GM18526 (cell line): ENCODE measurements around the gene NOL4L.

Experiments used
- POLR2A ChIP-seq: IDR thresholded peaks from 3 replicates; pipeline ENCODE4 v1.6.1; 2011; ENCODE audit not compliant: insufficient read length; ENCODE audit errors: extremely low read depth

NOL4L gene

GRCh38 chr20:32440069-32440757, 144.9 kb downstream of the NOL4L start:
- no peak for TF ChIP-seq POLR2A

DNA sequence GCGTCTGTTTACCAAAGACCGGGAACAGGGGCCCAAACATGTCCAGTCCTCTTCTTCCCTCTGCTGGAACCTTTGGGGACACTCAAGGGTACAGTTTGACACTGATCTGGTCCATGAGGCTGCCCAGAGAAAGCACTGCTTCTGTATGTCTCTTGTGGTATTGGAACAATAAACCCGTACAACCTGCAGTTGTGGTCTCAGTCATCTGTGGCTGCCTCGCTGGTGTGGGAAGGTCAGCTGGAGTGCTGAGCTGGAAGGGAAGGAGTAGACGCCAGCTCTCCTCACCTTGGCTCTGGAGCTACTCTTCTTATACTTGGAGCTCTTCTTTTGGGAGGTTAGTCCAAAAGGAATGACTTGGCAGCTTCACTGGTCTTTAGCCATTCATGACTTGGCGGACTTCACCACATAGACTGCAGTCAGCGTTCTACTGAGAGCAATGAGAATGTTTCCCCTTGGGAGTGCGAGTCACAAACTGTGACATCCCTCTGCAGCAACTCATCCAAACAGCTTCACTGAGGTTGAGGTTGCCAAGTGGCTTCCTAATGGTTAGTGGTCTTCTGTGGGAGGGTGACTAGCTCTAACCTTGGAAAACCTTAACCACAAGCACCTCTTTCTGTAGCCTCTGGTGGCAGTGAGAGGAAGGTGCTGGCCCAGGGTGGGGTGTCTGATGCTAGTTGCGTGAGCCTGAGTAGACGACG, 145.9 kb downstream of the NOL4L start:
- no peak for TF ChIP-seq POLR2A

DNA sequence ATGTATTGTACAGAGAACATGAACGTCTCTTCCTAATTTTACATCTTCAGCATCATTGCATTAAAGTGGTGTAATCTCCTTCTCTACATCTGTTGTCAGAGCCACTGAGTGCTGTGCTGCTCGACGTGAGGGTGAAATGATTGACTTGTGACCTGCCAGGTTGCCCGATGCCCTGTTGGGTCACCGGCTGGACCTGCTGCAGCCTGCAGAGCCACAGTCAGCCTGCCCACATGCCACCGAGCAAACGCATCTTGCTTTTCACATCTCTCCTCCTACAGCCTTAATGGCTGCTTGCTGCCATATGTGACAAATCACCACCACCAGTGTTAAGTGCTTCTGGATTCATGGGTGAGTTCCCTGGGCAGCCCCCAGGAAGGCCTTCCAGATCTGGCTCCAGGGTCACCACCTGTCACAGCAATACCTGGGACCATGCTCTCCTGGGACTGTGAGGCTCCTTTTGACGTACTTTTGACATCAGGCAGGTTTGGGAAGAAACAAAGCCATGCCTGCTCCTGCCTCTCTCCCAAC, 146.7 kb downstream of the NOL4L start:
- no peak for TF ChIP-seq POLR2A

DNA sequence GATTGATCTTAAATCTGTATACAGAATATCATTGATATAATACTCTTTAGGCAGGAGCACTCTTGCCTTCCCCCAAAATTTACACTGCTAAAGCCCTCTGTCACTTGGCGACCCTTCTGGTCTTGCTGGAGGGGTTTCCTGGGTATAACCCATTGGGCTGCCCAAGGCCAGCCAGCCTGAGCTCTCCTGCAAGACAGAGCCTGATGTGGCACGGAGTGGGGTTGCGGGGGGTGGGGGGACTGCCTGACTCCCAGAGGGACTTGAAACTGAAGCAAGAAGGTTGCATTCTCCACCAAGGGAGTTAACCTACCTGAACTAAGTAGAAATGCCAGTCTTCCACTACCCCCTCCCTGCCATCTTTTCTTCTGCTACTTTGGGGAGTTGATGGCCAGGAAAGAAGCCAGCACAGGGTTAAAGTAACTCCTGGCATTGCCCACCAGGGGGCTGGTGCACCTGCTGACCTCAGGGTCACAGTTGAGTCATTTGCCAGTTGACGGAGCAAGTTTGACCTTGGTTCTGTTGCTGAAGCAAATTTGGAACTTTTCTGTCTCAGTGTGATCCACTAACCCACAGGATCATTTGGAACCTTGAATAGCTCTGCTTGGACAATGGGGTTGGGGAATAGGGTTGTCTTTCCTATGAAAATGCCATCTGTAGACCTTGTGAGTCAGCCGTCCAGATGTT, 147.6 kb downstream of the NOL4L start:
- TF ChIP-seq POLR2A = no peak

DNA sequence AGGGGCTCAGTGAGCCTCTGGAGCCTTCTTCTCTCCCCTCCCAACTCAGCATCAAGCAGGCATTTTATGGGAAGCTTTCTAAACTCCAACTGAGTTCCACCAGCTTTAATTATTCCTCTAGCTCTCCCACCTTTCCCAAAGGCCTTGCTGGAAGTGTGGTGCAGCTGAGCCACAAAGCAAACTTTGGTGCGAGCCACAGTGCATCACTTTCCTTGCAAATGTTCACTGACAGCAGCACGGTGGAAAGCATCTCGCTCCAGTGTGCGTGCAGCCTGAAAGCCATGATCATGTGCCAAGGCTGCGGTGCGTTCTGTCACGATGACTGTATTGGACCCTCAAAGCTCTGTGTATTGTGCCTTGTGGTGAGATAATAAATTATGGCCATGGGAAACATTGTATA, 148.2 kb downstream of the NOL4L start:
- TF ChIP-seq POLR2A = no peak

DNA sequence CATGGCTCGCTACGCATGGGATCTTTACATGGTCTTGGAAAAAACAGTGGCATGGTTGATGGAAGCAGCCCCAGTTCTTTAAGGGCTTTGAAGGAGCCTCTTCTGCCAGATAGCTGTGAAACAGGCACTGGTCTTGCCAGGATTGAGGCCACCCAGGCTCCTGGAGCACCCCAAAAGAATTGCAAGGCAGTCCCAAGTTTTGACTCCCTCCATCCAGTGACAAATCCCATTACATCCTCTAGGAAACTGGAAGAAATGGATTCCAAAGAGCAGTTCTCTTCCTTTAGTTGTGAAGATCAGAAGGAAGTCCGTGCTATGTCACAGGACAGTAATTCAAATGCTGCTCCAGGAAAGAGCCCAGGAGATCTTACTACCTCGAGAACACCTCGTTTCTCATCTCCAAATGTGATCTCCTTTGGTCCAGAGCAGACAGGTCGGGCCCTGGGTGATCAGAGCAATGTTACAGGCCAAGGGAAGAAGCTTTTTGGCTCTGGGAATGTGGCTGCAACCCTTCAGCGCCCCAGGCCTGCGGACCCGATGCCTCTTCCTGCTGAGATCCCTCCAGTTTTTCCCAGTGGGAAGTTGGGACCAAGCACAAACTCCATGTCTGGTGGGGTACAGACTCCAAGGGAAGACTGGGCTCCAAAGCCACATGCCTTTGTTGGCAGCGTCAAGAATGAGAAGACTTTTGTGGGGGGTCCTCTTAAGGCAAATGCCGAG, 148.8 kb downstream of the NOL4L start:
- TF ChIP-seq POLR2A = no peak

GRCh38 chr20:32435449-32436107, 149.6 kb downstream of the NOL4L start:
- TF ChIP-seq POLR2A = no peak

- TF ChIP-seq POLR2A = no peak
Observed at GRCh38 chr20:32434434-32434833, 150.7 kb downstream of the NOL4L start.

DNA sequence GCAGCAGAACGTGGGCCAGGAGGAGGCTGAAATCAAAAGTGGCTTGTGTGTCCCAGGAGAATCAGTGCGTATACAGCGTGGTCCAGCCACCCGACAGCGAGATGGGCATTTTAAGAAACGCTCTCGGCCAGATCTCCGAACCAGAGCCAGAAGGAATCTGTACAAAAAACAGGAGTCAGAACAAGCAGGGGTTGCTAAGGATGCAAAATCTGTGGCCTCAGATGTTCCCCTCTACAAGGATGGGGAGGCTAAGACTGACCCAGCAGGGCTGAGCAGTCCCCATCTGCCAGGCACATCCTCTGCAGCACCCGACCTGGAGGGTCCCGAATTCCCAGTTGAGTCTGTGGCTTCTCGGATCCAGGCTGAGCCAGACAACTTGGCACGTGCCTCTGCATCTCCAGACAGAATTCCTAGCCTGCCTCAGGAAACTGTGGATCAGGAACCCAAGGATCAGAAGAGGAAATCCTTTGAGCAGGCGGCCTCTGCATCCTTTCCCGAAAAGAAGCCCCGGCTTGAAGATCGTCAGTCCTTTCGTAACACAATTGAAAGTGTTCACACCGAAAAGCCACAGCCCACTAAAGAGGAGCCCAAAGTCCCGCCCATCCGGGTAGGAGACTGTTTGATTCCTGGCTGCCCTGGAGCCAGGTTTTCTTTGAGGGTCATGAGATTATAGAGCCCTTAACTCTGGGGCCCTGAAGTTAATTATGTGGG, 151.7 kb downstream of the NOL4L start:
- TF ChIP-seq POLR2A = no peak

DNA sequence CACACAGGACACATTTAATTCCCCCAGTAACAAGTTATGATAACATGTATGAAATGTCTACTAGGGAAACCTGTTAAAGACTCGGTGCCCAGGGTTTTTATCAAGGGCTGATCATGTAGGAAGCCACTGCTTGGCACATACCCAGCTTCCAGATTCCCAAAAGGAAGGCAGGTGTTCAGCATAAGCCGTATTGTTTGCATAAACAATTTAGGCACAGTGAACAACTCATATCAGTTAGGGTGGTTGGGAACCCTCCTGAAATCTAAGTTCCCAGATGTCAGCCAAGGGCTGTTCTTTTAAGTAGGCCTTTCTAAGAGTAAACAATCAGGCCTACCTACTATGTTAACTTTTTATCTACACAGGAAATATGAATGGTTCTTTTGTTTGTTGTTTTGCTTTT, 152.9 kb downstream of the NOL4L start:
- TF ChIP-seq POLR2A = no peak

DNA sequence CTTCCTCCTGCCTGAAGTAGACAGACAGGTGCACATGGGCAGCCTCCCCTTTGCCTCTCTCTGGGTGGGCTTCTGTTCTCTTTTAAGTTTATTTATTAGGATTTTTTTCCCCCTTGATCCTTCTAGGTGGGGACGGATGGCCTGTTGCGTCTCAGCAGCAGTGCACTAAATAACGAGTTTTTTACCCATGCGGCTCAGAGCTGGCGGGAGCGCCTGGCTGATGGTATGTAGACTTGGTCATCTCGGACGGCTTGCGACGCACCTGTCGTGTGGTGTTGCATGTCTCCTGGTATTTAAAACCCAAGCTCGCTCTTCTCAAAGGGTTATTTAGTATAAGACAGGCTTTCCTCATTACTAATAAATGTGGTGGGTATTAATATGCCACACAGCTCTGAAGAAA, 153.7 kb downstream of the NOL4L start:
- TF ChIP-seq POLR2A = no peak

GRCh38 chr20:32429745-32430360, 155.3 kb downstream of the NOL4L start:
- TF ChIP-seq POLR2A = no peak

GRCh38 chr20:32429343-32429742, 155.8 kb downstream of the NOL4L start:
- no peak for TF ChIP-seq POLR2A

DNA sequence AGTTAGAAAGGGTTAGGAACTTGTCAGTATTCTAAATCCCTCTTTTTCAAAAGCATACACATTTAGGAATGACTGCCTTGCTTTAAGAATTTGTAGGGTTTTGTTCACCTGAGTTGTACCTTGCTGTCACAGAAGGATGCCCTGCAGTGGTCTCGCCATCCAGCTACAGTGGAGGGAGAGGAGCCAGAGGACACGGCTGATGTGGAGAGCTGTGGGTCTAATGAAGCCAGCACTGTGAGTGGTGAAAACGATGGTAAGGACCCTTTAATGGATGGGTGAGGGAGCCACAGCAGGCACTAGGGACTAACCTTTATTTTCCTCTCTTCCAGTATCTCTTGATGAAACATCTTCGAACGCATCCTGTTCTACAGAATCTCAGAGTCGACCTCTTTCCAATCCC, 157.1 kb downstream of the NOL4L start:
- TF ChIP-seq POLR2A = no peak

GRCh38 chr20:32421290-32421689, 163.8 kb downstream of the NOL4L start:
- no peak for TF ChIP-seq POLR2A
